GM23338 (cell line): Measurements from ENCODE around the gene ING1. TPM values are rescaled to one million over a fixed set of nuclear protein-coding genes. Genes with fewer than 3 reads are reported as not detected.

Experiments used
- ATAC-seq: fragments of 200-7000 bp; cut with Tn5 transposase; 3 replicates; pipeline ENCODE4 v1.9.1; 2020
- DNase-seq: peaks from one replicate; pipeline ENCODE4 v3.0.0-alpha.2; 2015; ENCODE audit warnings: low spot score
- H2AFZ ChIP-seq: fragments of 200-600 bp; sonication (generic); 2 replicates; pipeline ENCODE4 v1.8.0; 2016; ENCODE audit warnings: antibody characterized with exemption, mild to moderate bottlenecking, moderate library complexity
- H3F3A ChIP-seq: fragments of 200-600 bp; sonication (generic); replicated peaks from 2 replicates; pipeline ENCODE4 v1.8.0; 2017; ENCODE audit warnings: antibody characterized with exemption, mixed run types, low read depth
- H3K27ac ChIP-seq: fragments of 200-600 bp; sonication (generic); 2 replicates; pipeline ENCODE4 v1.6.1; 2016; ENCODE audit warnings: low read depth
- H3K27me3 ChIP-seq: fragments of 200-600 bp; sonication (generic); 2 replicates; pipeline ENCODE4 v1.8.0; 2016; ENCODE audit warnings: mild to moderate bottlenecking, mixed run types, moderate library complexity; ENCODE audit not compliant: insufficient read depth
- H3K36me3 ChIP-seq: fragments of 200-600 bp; sonication (generic); 2 replicates; pipeline ENCODE4 v1.8.0; 2016; ENCODE audit warnings: mild to moderate bottlenecking; ENCODE audit not compliant: insufficient read depth
- H3K4me1 ChIP-seq: fragments of 200-600 bp; sonication (generic); 2 replicates; pipeline ENCODE4 v1.8.0; 2016; ENCODE audit warnings: mild to moderate bottlenecking, moderate library complexity; ENCODE audit not compliant: insufficient read depth
- H3K4me2 ChIP-seq: fragments of 200-600 bp; sonication (generic); 2 replicates; pipeline ENCODE4 v1.7.1; 2017; ENCODE audit warnings: mixed run types
- H3K4me3 ChIP-seq: fragments of 200-600 bp; sonication (generic); 2 replicates; pipeline ENCODE4 v1.6.1; 2016; ENCODE audit warnings: mixed run types
- H3K79me2 ChIP-seq: fragments of 200-600 bp; sonication (generic); replicated peaks from 2 replicates; pipeline ENCODE4 v1.8.0; 2017; ENCODE audit warnings: mild to moderate bottlenecking; ENCODE audit not compliant: insufficient read depth
- H3K9me2 ChIP-seq: fragments of 200-600 bp; sonication (generic); 2 replicates; pipeline ENCODE4 v1.8.0; 2017; ENCODE audit not compliant: insufficient read depth
- H4K20me1 ChIP-seq: fragments of 200-600 bp; sonication (generic); replicated peaks from 2 replicates; pipeline ENCODE4 v1.8.0; 2017; ENCODE audit warnings: mild to moderate bottlenecking; ENCODE audit not compliant: insufficient read depth
- H3K27ac Mint-ChIP-seq: 2 replicates; pipeline ENCODE4 v1.8.0; 2020; ENCODE audit warnings: inconsistent platforms, mild to moderate bottlenecking, moderate library complexity, mixed read lengths
- H3K27me3 Mint-ChIP-seq: 3 replicates; pipeline ENCODE4 v1.8.0; 2022; ENCODE audit warnings: low read depth, mild to moderate bottlenecking, moderate library complexity, mixed read lengths, inconsistent platforms; ENCODE audit not compliant: insufficient read depth, poor library complexity
- H3K36me3 Mint-ChIP-seq: 3 replicates; pipeline ENCODE4 v1.8.0; 2021; ENCODE audit warnings: low read depth, mild to moderate bottlenecking, inconsistent platforms, moderate library complexity, mixed read lengths
- H3K4me1 Mint-ChIP-seq: 3 replicates; pipeline ENCODE4 v1.8.0; 2020; ENCODE audit warnings: mild to moderate bottlenecking, inconsistent platforms, mixed read lengths
- H3K4me3 Mint-ChIP-seq: 3 replicates; pipeline ENCODE4 v1.8.0; 2021; ENCODE audit warnings: moderate library complexity, mild to moderate bottlenecking, inconsistent platforms, mixed read lengths
- H3K9me3 Mint-ChIP-seq: 3 replicates; pipeline ENCODE4 v1.8.0; 2020; ENCODE audit warnings: moderate library complexity, mild to moderate bottlenecking, inconsistent platforms, mixed read lengths
- CREB1 ChIP-seq: fragments of 250-450 bp; sonication (Bioruptor Pico); IDR thresholded peaks from 2 replicates; pipeline ENCODE4 v1.5.0; 2020; ENCODE audit warnings: low read depth, mild to moderate bottlenecking, moderate library complexity
- EZH2 ChIP-seq: fragments of 200-600 bp; sonication (generic); IDR thresholded peaks from one replicate; pipeline ENCODE4 v1.8.0; 2017; ENCODE audit warnings: antibody characterized with exemption, mild to moderate bottlenecking, low read depth; ENCODE audit not compliant: unreplicated experiment
- EZH2phosphoT487 ChIP-seq: fragments of 200-600 bp; sonication (generic); IDR thresholded peaks from one replicate; pipeline ENCODE4 v1.8.1; 2018; ENCODE audit warnings: antibody characterized with exemption; ENCODE audit not compliant: unreplicated experiment
- JUNB ChIP-seq: IDR thresholded peaks from one replicate; pipeline ENCODE4 v1.6.1; 2016; ENCODE audit warnings: antibody characterized with exemption; ENCODE audit not compliant: unreplicated experiment
- NANOG ChIP-seq: IDR thresholded peaks from 2 replicates; pipeline ENCODE4 v1.6.1; 2016; ENCODE audit warnings: antibody characterized with exemption, borderline replicate concordance
- POLR2AphosphoS5 ChIP-seq: IDR thresholded peaks from 2 replicates; pipeline ENCODE4 v1.6.1; 2016; ENCODE audit warnings: antibody characterized with exemption, low read depth
- STAT1 ChIP-seq: IDR thresholded peaks from one replicate; pipeline ENCODE4 v1.6.1; 2016; ENCODE audit warnings: antibody characterized with exemption; ENCODE audit not compliant: unreplicated experiment
- ZNF114 ChIP-seq: fragments of 250-450 bp; sonication (Bioruptor Pico); IDR thresholded peaks from 2 replicates; pipeline ENCODE4 v1.5.0; 2020; ENCODE audit warnings: mild to moderate bottlenecking, moderate library complexity
- ZNF331 ChIP-seq: fragments of 250-450 bp; sonication (Bioruptor Pico); IDR thresholded peaks from 2 replicates; pipeline ENCODE4 v1.5.0; 2020; ENCODE audit warnings: low read depth, mild to moderate bottlenecking, moderate library complexity
- polyA plus RNA-seq: library from polyadenylated mRNA; unstranded; fragments of >200 nt; fragmentation: Nextera tagmentation; extraction: Ambion mirVana; gene quantifications from 2 replicates; pipeline ENCODE4 v1.2.1, GENCODE V29; 2016
- total RNA-seq: library from RNA; depleted of rRNA; stranded (reverse); fragments of >200 nt; shearing (Covaris generic); gene quantifications from 2 replicates; pipeline ENCODE4 v1.2.3, GENCODE V29; 2014
- TF ChIP-seq, protein P1 (sequence below): fragments of 250-450 bp; sonication (Bioruptor Pico); IDR thresholded peaks from 2 replicates; pipeline ENCODE4 v1.5.0; 2020; ENCODE audit warnings: mild to moderate bottlenecking, moderate library complexity
- TF ChIP-seq, protein P2 (sequence below): IDR thresholded peaks from 2 replicates; pipeline ENCODE4 v1.6.1; 2016; ENCODE audit warnings: antibody characterized with exemption
- TF ChIP-seq, protein P3 (sequence below), 2 experiments: fragments of 200-600 bp in 1 of 2; sonication (generic) in 1 of 2; conservative IDR thresholded peaks; 2 replicates each; pipeline versions ENCODE4 v1.5.1 to v1.6.1; 2016 to 2017; ENCODE audit warnings: antibody characterized with exemption in 2 of 2, low read depth in 2 of 2, mild to moderate bottlenecking in 2 of 2, moderate library complexity in 1 of 2
- TF ChIP-seq, protein P4 (sequence below): IDR thresholded peaks from one replicate; pipeline ENCODE4 v1.6.1; 2018; ENCODE audit warnings: antibody characterized with exemption; ENCODE audit not compliant: unreplicated experiment

ING1 gene
- total and polyA plus RNA-seq, 2 experiments from 2014 or later, result 27.4 to 34.4 TPM

DNA sequence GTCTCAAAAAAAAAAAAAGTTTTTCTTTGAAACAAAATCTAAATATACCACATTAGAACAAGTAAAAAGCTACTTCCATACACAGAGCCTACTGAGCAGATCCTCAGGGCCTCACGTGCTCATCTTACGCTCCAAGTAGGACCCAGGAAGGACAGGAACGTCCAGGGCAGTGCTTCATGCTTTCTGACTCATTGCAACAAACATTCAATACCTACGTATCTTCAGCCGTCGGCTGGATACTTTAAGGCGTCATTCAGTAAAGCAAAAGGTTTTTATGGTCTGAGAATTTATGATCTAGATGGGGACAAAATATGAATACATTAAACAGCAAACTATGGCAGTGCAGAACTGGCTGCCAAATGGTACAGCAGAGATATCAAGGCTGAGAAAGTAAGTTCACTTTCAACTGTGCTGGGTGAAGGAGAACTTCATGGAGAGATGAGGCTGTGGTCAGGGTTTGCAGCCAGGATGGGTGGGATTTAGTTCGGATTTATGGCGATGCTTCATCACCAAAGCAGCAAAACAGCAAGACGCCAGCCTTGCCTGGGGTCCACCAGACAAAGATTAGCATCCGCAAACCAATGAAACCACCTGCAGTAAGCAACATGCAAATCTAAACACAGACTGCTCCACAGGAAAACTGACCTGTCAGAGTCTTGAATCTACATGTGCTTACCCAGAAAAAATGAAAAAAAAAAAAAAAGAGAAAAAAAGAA is 28.0 kb upstream of the ING1 start:
- Histone ChIP-seq H3K4me3 (no peak overlapping the region), H3K9me2 (no peaks in the 10 kb centered on the region), H4K20me1 (no peaks in the 10 kb centered on the region; the same call in none of the 2 replicates), H2AFZ (no peak overlapping the region), H3K27me3 (no peaks in the 10 kb centered on the region), H3K4me2 (no peak overlapping the region), H3F3A (no peaks in the 10 kb centered on the region), H3K79me2 (no peaks in the 10 kb centered on the region), H3K36me3 (peaks cover 23% of the 10 kb centered on the region; the same call in 1 of the 2 replicates), H3K4me1 (no peaks in the 10 kb centered on the region), H3K27ac (no peak overlapping the region)
- H3K4me3 Mint-ChIP-seq, result no peak overlapping the region
- no peak for ATAC-seq
- H3K4me1 Mint-ChIP-seq, result no peaks in the 10 kb centered on the region
- no peak overlapping the region for H3K27ac Mint-ChIP-seq
- no peak for DNase-seq
- H3K27me3 Mint-ChIP-seq, result peaks cover 6% of the 10 kb centered on the region
- TF ChIP-seq STAT1, result no peak
- TF ChIP-seq, protein P1, sequence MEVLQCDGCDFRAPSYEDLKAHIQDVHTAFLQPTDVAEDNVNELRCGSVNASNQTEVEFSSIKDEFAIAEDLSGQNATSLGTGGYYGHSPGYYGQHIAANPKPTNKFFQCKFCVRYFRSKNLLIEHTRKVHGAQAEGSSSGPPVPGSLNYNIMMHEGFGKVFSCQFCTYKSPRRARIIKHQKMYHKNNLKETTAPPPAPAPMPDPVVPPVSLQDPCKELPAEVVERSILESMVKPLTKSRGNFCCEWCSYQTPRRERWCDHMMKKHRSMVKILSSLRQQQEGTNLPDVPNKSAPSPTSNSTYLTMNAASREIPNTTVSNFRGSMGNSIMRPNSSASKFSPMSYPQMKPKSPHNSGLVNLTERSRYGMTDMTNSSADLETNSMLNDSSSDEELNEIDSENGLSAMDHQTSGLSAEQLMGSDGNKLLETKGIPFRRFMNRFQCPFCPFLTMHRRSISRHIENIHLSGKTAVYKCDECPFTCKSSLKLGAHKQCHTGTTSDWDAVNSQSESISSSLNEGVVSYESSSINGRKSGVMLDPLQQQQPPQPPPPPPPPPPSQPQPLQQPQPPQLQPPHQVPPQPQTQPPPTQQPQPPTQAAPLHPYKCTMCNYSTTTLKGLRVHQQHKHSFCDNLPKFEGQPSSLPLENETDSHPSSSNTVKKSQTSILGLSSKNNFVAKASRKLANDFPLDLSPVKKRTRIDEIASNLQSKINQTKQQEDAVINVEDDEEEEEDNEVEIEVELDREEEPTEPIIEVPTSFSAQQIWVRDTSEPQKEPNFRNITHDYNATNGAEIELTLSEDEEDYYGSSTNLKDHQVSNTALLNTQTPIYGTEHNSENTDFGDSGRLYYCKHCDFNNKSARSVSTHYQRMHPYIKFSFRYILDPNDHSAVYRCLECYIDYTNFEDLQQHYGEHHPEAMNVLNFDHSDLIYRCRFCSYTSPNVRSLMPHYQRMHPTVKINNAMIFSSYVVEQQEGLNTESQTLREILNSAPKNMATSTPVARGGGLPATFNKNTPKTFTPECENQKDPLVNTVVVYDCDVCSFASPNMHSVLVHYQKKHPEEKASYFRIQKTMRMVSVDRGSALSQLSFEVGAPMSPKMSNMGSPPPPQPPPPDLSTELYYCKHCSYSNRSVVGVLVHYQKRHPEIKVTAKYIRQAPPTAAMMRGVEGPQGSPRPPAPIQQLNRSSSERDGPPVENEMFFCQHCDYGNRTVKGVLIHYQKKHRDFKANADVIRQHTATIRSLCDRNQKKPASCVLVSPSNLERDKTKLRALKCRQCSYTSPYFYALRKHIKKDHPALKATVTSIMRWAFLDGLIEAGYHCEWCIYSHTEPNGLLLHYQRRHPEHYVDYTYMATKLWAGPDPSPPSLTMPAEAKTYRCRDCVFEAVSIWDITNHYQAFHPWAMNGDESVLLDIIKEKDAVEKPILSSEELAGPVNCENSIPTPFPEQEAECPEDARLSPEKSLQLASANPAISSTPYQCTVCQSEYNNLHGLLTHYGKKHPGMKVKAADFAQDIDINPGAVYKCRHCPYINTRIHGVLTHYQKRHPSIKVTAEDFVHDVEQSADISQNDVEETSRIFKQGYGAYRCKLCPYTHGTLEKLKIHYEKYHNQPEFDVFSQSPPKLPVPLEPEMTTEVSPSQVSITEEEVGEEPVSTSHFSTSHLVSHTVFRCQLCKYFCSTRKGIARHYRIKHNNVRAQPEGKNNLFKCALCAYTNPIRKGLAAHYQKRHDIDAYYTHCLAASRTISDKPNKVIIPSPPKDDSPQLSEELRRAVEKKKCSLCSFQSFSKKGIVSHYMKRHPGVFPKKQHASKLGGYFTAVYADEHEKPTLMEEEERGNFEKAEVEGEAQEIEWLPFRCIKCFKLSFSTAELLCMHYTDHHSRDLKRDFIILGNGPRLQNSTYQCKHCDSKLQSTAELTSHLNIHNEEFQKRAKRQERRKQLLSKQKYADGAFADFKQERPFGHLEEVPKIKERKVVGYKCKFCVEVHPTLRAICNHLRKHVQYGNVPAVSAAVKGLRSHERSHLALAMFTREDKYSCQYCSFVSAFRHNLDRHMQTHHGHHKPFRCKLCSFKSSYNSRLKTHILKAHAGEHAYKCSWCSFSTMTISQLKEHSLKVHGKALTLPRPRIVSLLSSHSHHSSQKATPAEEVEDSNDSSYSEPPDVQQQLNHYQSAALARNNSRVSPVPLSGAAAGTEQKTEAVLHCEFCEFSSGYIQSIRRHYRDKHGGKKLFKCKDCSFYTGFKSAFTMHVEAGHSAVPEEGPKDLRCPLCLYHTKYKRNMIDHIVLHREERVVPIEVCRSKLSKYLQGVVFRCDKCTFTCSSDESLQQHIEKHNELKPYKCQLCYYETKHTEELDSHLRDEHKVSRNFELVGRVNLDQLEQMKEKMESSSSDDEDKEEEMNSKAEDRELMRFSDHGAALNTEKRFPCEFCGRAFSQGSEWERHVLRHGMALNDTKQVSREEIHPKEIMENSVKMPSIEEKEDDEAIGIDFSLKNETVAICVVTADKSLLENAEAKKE (CRISPR knock-in tag), result no peak
- no peak for TF ChIP-seq EZH2
- TF ChIP-seq, protein P2, sequence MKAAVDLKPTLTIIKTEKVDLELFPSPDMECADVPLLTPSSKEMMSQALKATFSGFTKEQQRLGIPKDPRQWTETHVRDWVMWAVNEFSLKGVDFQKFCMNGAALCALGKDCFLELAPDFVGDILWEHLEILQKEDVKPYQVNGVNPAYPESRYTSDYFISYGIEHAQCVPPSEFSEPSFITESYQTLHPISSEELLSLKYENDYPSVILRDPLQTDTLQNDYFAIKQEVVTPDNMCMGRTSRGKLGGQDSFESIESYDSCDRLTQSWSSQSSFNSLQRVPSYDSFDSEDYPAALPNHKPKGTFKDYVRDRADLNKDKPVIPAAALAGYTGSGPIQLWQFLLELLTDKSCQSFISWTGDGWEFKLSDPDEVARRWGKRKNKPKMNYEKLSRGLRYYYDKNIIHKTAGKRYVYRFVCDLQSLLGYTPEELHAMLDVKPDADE, result no peak
- TF ChIP-seq, protein P3, sequence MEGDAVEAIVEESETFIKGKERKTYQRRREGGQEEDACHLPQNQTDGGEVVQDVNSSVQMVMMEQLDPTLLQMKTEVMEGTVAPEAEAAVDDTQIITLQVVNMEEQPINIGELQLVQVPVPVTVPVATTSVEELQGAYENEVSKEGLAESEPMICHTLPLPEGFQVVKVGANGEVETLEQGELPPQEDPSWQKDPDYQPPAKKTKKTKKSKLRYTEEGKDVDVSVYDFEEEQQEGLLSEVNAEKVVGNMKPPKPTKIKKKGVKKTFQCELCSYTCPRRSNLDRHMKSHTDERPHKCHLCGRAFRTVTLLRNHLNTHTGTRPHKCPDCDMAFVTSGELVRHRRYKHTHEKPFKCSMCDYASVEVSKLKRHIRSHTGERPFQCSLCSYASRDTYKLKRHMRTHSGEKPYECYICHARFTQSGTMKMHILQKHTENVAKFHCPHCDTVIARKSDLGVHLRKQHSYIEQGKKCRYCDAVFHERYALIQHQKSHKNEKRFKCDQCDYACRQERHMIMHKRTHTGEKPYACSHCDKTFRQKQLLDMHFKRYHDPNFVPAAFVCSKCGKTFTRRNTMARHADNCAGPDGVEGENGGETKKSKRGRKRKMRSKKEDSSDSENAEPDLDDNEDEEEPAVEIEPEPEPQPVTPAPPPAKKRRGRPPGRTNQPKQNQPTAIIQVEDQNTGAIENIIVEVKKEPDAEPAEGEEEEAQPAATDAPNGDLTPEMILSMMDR (conservative IDR thresholded peaks at IDR 0.05; ENCODE audit: low read depth in 2 of 2), result no peak
- TF ChIP-seq NANOG, result no peak
- TF ChIP-seq EZH2phosphoT487, result no peak
- TF ChIP-seq POLR2AphosphoS5, result no peak
- TF ChIP-seq, protein P4, sequence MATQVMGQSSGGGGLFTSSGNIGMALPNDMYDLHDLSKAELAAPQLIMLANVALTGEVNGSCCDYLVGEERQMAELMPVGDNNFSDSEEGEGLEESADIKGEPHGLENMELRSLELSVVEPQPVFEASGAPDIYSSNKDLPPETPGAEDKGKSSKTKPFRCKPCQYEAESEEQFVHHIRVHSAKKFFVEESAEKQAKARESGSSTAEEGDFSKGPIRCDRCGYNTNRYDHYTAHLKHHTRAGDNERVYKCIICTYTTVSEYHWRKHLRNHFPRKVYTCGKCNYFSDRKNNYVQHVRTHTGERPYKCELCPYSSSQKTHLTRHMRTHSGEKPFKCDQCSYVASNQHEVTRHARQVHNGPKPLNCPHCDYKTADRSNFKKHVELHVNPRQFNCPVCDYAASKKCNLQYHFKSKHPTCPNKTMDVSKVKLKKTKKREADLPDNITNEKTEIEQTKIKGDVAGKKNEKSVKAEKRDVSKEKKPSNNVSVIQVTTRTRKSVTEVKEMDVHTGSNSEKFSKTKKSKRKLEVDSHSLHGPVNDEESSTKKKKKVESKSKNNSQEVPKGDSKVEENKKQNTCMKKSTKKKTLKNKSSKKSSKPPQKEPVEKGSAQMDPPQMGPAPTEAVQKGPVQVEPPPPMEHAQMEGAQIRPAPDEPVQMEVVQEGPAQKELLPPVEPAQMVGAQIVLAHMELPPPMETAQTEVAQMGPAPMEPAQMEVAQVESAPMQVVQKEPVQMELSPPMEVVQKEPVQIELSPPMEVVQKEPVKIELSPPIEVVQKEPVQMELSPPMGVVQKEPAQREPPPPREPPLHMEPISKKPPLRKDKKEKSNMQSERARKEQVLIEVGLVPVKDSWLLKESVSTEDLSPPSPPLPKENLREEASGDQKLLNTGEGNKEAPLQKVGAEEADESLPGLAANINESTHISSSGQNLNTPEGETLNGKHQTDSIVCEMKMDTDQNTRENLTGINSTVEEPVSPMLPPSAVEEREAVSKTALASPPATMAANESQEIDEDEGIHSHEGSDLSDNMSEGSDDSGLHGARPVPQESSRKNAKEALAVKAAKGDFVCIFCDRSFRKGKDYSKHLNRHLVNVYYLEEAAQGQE, result no peak
- TF ChIP-seq ZNF114 (CRISPR knock-in tag), result no peak
- TF ChIP-seq ZNF331 (CRISPR knock-in tag), result no peak
- no peak for TF ChIP-seq JUNB
- no peak for TF ChIP-seq CREB1 (CRISPR knock-in tag)
- no peaks in the 10 kb centered on the region for H3K9me3 Mint-ChIP-seq
- H3K36me3 Mint-ChIP-seq, result peaks cover 38% of the 10 kb centered on the region
